C4-2B (cell line): ENCODE measurements around the gene ELMO1.

ENCODE experiments used
- H3K27ac ChIP-seq: fragments of 450-650 bp; 2 replicates; pipeline ENCODE4 v1.5.1; 2017
- ZFX ChIP-seq: fragments of 450-650 bp; IDR thresholded peaks from 2 replicates; pipeline ENCODE4 v1.6.1; 2017
- TF ChIP-seq, protein P1 (sequence below): fragments of 450-650 bp; conservative IDR thresholded peaks from 2 replicates; pipeline ENCODE4 v1.5.1; 2017; ENCODE audit warnings: mild to moderate bottlenecking

The ELMO1 gene

DNA sequence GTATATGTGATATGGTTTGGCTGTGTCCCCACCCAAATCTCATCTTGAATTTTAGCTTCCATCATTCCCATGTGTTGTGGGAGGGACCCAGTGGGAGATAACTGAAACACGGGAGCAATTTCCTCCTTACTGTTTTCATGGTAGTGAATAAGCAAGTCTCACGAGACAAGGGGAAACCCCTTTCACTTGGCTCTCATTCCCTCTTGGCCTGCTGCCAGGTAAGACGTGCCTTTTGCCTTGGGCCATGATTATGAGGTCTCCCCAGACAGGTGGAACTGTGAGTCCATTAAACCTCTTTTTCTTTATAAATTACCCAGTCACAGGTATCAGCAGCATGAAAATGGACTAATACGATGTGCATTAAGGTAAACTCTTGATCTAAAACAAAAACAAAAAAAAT lies 367.2 kb downstream of the ELMO1 start:
- TF ChIP-seq, protein P1, sequence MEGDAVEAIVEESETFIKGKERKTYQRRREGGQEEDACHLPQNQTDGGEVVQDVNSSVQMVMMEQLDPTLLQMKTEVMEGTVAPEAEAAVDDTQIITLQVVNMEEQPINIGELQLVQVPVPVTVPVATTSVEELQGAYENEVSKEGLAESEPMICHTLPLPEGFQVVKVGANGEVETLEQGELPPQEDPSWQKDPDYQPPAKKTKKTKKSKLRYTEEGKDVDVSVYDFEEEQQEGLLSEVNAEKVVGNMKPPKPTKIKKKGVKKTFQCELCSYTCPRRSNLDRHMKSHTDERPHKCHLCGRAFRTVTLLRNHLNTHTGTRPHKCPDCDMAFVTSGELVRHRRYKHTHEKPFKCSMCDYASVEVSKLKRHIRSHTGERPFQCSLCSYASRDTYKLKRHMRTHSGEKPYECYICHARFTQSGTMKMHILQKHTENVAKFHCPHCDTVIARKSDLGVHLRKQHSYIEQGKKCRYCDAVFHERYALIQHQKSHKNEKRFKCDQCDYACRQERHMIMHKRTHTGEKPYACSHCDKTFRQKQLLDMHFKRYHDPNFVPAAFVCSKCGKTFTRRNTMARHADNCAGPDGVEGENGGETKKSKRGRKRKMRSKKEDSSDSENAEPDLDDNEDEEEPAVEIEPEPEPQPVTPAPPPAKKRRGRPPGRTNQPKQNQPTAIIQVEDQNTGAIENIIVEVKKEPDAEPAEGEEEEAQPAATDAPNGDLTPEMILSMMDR: no peak
- no peak for TF ChIP-seq ZFX
- no peak overlapping the region for H3K27ac ChIP-seq

DNA sequence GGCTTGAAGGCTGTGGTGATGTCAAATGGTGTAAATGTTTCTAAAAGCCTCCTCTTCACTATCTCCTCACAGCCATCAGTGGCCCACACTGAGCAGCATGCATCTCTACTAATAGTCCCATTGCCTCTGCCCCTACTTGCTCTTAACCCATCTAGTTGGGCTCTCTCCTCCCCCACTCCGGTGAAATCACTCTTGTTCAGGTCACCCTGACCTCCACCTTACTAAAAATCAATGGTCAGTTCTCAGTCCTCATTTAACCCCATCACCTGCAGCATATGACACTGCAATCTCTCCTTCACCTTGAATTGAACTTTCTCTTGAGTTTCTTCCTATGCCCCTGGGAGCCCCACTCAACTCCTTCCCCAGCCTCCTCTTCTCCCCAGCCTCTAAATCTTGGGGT lies 369.2 kb downstream of the ELMO1 start:
- TF ChIP-seq ZFX: no peak
- TF ChIP-seq, protein P1: no peak
- no peak overlapping the region for H3K27ac ChIP-seq

DNA sequence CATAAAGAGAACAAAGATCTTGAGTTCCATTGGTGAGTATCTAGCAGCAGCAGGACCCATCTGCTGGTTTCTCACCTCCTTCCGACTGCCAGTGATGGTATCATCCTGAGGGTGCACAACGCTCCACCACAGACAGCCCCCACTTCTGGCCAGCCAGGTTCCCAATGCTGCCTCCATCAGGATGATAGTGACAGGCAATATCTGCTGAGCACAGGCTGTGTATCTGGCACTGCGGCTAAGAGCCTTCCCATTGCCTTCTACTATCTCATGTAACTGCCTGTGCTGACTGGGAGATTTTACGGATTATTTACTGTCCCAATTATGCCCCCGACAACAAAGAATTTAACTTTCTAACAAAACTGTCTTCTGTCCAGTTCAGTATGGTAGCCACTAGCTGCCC lies 372.0 kb downstream of the ELMO1 start:
- no peak for TF ChIP-seq ZFX
- TF ChIP-seq, protein P1: no peak
- no peak overlapping the region for H3K27ac ChIP-seq

DNA sequence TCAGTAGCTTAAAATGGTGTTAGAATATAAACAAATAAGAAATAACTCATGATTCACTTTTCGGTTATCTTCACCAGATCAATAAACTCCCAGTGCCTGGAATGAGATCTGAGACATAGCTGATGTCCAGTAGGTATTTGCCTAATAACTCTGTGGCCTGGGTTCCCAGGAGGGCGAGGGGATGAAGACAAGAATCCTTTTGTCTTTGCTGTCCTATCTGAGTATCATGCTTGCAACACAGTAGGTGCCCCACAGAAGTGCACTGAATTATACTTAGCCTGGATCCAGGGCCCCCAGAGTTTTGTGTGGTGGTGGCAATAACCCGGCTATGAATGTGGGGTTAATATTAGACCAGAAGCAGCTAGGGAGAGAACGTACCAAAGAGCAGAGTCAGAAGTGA lies 374.3 kb downstream of the ELMO1 start:
- no peak overlapping the region for H3K27ac ChIP-seq
- no peak for TF ChIP-seq ZFX
- TF ChIP-seq, protein P1: no peak

DNA sequence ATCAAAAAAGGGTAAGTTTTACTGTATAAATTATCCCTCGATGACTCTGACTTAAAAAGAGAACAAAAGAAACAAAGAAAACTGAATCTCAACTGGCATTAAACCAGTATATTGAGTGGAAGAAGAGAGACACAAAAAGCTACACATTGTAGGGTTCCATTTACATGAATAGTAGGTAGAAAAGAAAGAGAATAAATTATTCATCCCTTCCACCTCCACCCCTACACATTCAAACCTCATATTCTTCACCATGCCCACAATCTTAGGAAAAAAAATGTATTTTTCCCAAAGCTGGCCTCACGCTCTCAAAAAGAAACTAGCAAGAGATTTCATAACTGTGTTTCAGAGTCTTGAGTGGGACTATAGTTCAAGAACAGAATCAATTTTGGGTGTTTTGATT lies 377.5 kb downstream of the ELMO1 start:
- TF ChIP-seq ZFX: no peak
- TF ChIP-seq, protein P1: no peak
- H3K27ac ChIP-seq: no peak overlapping the region

DNA sequence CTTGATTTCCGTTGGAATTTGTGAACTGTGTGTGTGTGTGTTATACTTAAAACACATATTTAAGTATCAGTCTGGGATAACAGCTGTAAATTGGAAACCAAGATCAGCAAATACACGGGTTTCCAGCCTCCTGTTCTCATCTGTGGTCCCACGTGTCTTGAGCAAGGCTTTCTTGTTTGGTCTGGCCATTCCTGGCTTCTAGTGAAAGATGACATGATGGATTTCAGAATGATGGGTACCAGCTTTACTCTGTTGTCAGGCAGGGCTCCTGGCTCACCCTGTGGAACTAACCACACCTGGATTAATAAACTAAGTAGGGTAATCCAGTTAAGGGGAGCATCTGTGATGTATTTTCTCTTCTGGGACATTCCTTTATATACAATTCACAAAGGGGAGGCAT lies 378.2 kb downstream of the ELMO1 start:
- H3K27ac ChIP-seq: no peak overlapping the region
- no peak for TF ChIP-seq ZFX
- TF ChIP-seq, protein P1: no peak

DNA sequence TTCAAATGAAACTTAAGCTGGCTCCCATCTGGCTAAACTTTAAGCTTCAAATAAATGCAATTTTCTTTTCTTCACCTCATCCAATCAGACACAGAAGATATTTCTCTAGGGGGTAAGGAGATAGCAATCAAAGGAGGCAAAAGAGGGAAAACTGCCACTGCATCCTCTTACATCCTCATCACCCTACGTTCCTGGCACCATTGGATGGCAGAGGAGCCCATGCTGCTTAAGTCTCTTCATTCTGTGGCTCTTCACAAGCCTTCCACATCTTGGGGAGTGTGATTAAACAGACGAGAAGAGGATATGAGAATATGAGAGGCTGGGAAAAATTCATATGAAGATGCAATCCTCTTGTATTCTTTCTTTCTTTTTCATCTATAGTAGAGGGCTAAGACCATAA lies 378.6 kb downstream of the ELMO1 start:
- no peak for TF ChIP-seq ZFX
- TF ChIP-seq, protein P1: no peak
- H3K27ac ChIP-seq: no peak overlapping the region
